Measurements from ENCODE around the gene TCAIM. TPM values are rescaled to one million over a fixed set of nuclear protein-coding genes. Genes with fewer than 3 reads are reported as not detected.
A peak's percentile ranks its signal among the peaks of the same experiment; 100 is the strongest.

Gene TCAIM
- total and polyA plus RNA-seq, 11 donors: 17.0 to 45.0 (median 31.4) TPM

DNA sequence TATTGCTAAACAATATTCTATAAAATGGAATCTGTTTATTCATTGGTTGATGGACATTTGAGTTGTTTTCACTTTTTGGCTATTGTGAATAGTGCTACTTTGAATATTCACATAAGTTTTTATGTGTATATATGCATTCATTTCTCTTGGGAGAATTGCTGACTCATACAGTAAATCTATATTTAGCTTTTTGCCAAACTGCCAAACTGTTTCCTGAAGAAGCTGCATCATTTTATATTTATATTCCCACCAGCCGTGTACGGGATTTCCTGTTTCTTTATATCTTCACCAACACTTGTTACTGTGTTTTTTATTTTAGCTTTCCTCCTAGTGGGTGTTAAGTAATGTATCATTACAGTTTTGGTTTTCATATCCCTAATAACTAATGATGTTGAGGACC is 12.5 kb upstream of the TCAIM start:
- no peaks in the 10 kb centered on the region for H3K27me3 ChIP-seq
- TF ChIP-seq CTCF (IDR thresholded peaks at IDR 0.05): no peak
- TF ChIP-seq POLR2A (IDR thresholded peaks at IDR 0.05): no peak
- H3K4me1 ChIP-seq: no peaks in the 10 kb centered on the region
- intact Hi-C loops (cut with DNase I): loop anchor here in 4 of 10 donors (10.0 kb wide), 2 partner anchors 149 to 299 kb away; partner anchors contain the start of genes ZNF445 (in 3 of the 4) and ZNF197 (in 1 of the 4)
- H3K27ac ChIP-seq: peak overlapping the region in 2 of 12 donors; percentile 11 to 66
- H3K4me3 ChIP-seq: no peak overlapping the region
- no peaks in the 10 kb centered on the region for H3K9me3 ChIP-seq
- ATAC-seq: no peak
- no peaks in the 10 kb centered on the region for H3K36me3 ChIP-seq
- 6 to 11% (median 8%) methylated on average over 2 of the region's 2 CpGs for WGBS, 4 donors
- no peak for DNase-seq

DNA sequence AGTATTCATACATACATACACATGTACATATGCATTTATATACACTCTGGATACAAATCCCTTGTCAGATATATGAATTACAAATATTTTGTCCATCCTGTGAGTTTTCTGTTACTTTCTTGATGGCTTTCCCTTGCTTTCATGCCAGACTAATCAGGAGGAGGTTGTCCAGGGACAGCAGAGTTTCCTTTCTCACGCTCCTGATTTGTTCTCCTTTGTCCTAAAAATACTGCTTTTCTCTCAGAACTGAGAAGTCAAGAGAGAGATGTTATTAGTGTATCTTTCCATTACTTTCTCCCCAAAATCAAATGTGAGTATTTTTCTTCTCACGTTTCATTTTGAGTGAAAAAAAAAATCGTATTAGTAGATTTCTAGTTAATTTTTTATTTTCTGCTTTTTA is 12.1 kb upstream of the TCAIM start:
- intact Hi-C loops (cut with DNase I): loop anchor here in 4 of 10 donors (10.0 kb wide), 2 partner anchors 148 to 298 kb away; partner anchors contain the start of genes ZNF445 (in 3 of the 4) and ZNF197 (in 1 of the 4)
- no peak for DNase-seq
- H3K27ac ChIP-seq: peak overlapping the region in 7 of 12 donors; percentile 8 to 66 (median 60)

DNA sequence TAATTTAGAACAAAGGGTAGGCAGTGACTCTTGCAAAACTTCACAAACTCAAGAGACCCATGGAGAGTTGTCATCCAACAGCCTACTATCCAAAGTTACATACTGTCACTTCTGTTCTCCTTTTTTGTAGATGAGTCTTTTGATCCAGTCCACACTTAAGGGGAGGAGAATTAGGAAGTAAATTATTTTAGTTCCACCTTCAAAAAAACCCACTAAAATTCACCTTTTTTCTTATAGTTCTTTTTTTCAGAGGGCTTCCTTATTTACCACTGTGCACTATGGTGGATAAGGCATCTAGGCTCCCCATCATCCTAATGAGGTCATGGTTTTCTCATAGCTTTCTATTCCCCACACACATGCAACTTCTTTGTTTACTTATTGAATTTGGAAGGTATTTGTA is 8.6 kb upstream of the TCAIM start:
- Histone ChIP-seq H3K27ac (no peak overlapping the region), H3K9me3 (no peaks in the 10 kb centered on the region), H3K27me3 (no peaks in the 10 kb centered on the region), H3K4me3 (no peak overlapping the region), H3K36me3 (no peaks in the 10 kb centered on the region), H3K4me1 (no peaks in the 10 kb centered on the region)
- no peak for DNase-seq
- intact Hi-C loops (cut with DNase I): loop anchor here in 8 of 10 donors (10.0 kb wide), 6 partner anchors 115 to 385 kb away; partner anchors contain the start of genes ZNF445 (in 4 of the 8), ZNF197 (in 2 of the 8), ZNF35 (in 1 of the 8) and ZNF502 (in 1 of the 8)
- TF ChIP-seq CTCF (IDR thresholded peaks at IDR 0.05) (no peak), POLR2A (IDR thresholded peaks at IDR 0.05) (no peak)
- ATAC-seq: no peak

More for the DNA sequence above, 12.1 kb upstream of the TCAIM start:
- 57 to 67% (median 65%) methylated on average over 3 of the region's 3 CpGs for WGBS, 4 donors
- H3K9me3 ChIP-seq: no peaks in the 10 kb centered on the region
- no peaks in the 10 kb centered on the region for H3K36me3 ChIP-seq
- no peaks in the 10 kb centered on the region for H3K4me1 ChIP-seq
- H3K27me3 ChIP-seq: no peaks in the 10 kb centered on the region
- TF ChIP-seq POLR2A (IDR thresholded peaks at IDR 0.05): no peak
- no peak for TF ChIP-seq CTCF (IDR thresholded peaks at IDR 0.05)
- peak in 1 of 4 donors; percentile 44 for ATAC-seq
- H3K4me3 ChIP-seq: no peak overlapping the region

GRCh38 chr3:44330444-44330843 is 8.1 kb upstream of the TCAIM start:
- TF ChIP-seq CTCF (IDR thresholded peaks at IDR 0.05) (no peak), POLR2A (IDR thresholded peaks at IDR 0.05) (no peak)
- ATAC-seq: no peak
- intact Hi-C loops (cut with DNase I): loop anchor here in 7 of 10 donors (10.0 kb wide), 6 partner anchors 114 to 384 kb away; partner anchors contain the start of genes ZNF197 (in 1 of the 7), ZNF35 (in 1 of the 7), ZNF445 (in 1 of the 7) and ZNF502 (in 1 of the 7)

More at GRCh38 chr3:44330444-44330843, 8.1 kb upstream of the TCAIM start:
- Histone ChIP-seq H3K4me3 (no peak overlapping the region), H3K27me3 (no peaks in the 10 kb centered on the region), H3K4me1 (no peaks in the 10 kb centered on the region), H3K9me3 (no peaks in the 10 kb centered on the region), H3K27ac (no peak overlapping the region), H3K36me3 (no peaks in the 10 kb centered on the region)
- 83 to 93% (median 84%) methylated on average over 2 of the region's 2 CpGs for WGBS, 4 donors
- DNase-seq: no peak
